ENCODE data around the gene KLRF2. TPM values are rescaled to one million over a fixed set of nuclear protein-coding genes. Genes with fewer than 3 reads are reported as not detected.

KLRF2 gene
- polyA plus RNA-seq, 1 donor from 2014 or later, result not detected

GRCh38 chr12:9906873-9907272, 25.6 kb downstream of the KLRF2 start:
- Mint-ChIP-seq H3K4me3 (no peak overlapping the region), H3K9me3 (peaks cover 9 to 25% (median 20%) of the 10 kb centered on the region in 3 donors), H3K27me3 (no peaks in the 10 kb centered on the region), H3K36me3 (peaks cover 2% of the 10 kb centered on the region), H3K4me1 (no peaks in the 10 kb centered on the region), H3K27ac (peak overlapping the region in 1 of 3 donors; percentile 75)

- H3K9me3 Mint-ChIP-seq, result peaks cover 6 to 20% (median 20%) of the 10 kb centered on the region in 3 donors
- H3K27ac Mint-ChIP-seq, result no peak overlapping the region
- no peaks in the 10 kb centered on the region for H3K27me3 Mint-ChIP-seq
- H3K4me3 Mint-ChIP-seq, result no peak overlapping the region
- peaks cover 2% of the 10 kb centered on the region for H3K36me3 Mint-ChIP-seq
- H3K4me1 Mint-ChIP-seq, result no peaks in the 10 kb centered on the region
Measured at GRCh38 chr12:9907769-9908168, 26.5 kb downstream of the KLRF2 start.

- H3K4me3 Mint-ChIP-seq, result no peak overlapping the region
- no peaks in the 10 kb centered on the region for H3K27me3 Mint-ChIP-seq
- no peaks in the 10 kb centered on the region for H3K4me1 Mint-ChIP-seq
- H3K36me3 Mint-ChIP-seq, result peaks cover 2% of the 10 kb centered on the region
- H3K9me3 Mint-ChIP-seq, result peaks cover 5 to 16% (median 14%) of the 10 kb centered on the region in 3 donors
- no peak overlapping the region for H3K27ac Mint-ChIP-seq
Measured at GRCh38 chr12:9908350-9908749, 27.1 kb downstream of the KLRF2 start.

- Mint-ChIP-seq H3K4me3 (no peak overlapping the region), H3K4me1 (no peaks in the 10 kb centered on the region), H3K36me3 (peaks cover 2% of the 10 kb centered on the region), H3K9me3 (peaks cover 3 to 14% (median 13%) of the 10 kb centered on the region in 3 donors), H3K27ac (no peak overlapping the region), H3K27me3 (peaks cover 4% of the 10 kb centered on the region)
Measured at GRCh38 chr12:9909724-9910123, 28.4 kb downstream of the KLRF2 start.

GRCh38 chr12:9910716-9911421, 29.6 kb downstream of the KLRF2 start:
- Mint-ChIP-seq H3K9me3 (peaks cover 3 to 14% (median 13%) of the 10 kb centered on the region in 3 donors), H3K27me3 (peaks cover 4% of the 10 kb centered on the region), H3K4me1 (no peaks in the 10 kb centered on the region), H3K27ac (no peak overlapping the region), H3K4me3 (no peak overlapping the region), H3K36me3 (peaks cover 2% of the 10 kb centered on the region)

- H3K27me3 Mint-ChIP-seq, result peaks cover 6% of the 10 kb centered on the region
- peaks cover 2% of the 10 kb centered on the region for H3K36me3 Mint-ChIP-seq
- H3K9me3 Mint-ChIP-seq, result peaks cover 3 to 14% (median 13%) of the 10 kb centered on the region in 3 donors
- no peak overlapping the region for H3K27ac Mint-ChIP-seq
- H3K4me1 Mint-ChIP-seq, result no peaks in the 10 kb centered on the region
- H3K4me3 Mint-ChIP-seq, result no peak overlapping the region
Measured at GRCh38 chr12:9911708-9912107, 30.4 kb downstream of the KLRF2 start.

- H3K36me3 Mint-ChIP-seq, result no peaks in the 10 kb centered on the region
- no peak overlapping the region for H3K27ac Mint-ChIP-seq
- no peaks in the 10 kb centered on the region for H3K9me3 Mint-ChIP-seq
- peaks cover 13% of the 10 kb centered on the region for H3K27me3 Mint-ChIP-seq
- peaks cover 0 to 4% (median 0%) of the 10 kb centered on the region in 3 donors for H3K4me1 Mint-ChIP-seq
- no peak overlapping the region for H3K4me3 Mint-ChIP-seq
Measured at GRCh38 chr12:9919443-9919842, 38.2 kb downstream of the KLRF2 start.

- H3K27me3 Mint-ChIP-seq, result peaks cover 12% of the 10 kb centered on the region
- no peaks in the 10 kb centered on the region for H3K36me3 Mint-ChIP-seq
- no peaks in the 10 kb centered on the region for H3K9me3 Mint-ChIP-seq
- H3K4me3 Mint-ChIP-seq, result no peak overlapping the region
- peaks cover 0 to 4% (median 0%) of the 10 kb centered on the region in 3 donors for H3K4me1 Mint-ChIP-seq
- H3K27ac Mint-ChIP-seq, result no peak overlapping the region
Measured at GRCh38 chr12:9920451-9920850, 39.2 kb downstream of the KLRF2 start.

GRCh38 chr12:9922429-9922828, 41.1 kb downstream of the KLRF2 start:
- Mint-ChIP-seq H3K27ac (no peak overlapping the region), H3K4me1 (peaks cover 0 to 4% (median 2%) of the 10 kb centered on the region in 3 donors)

GRCh38 chr12:9925705-9926393, 44.6 kb downstream of the KLRF2 start:
- H3K27ac Mint-ChIP-seq, result no peak overlapping the region
- peak overlapping the region in 2 of 4 donors; percentile 70 to 75 for H3K4me3 Mint-ChIP-seq
- peaks cover 2 to 7% (median 4%) of the 10 kb centered on the region in 3 donors for H3K4me1 Mint-ChIP-seq
- H3K36me3 Mint-ChIP-seq, result no peaks in the 10 kb centered on the region
- peaks cover 4% of the 10 kb centered on the region for H3K27me3 Mint-ChIP-seq
- H3K9me3 Mint-ChIP-seq, result no peaks in the 10 kb centered on the region

More at GRCh38 chr12:9922429-9922828, 41.1 kb downstream of the KLRF2 start:
- H3K27me3 Mint-ChIP-seq, result peaks cover 12% of the 10 kb centered on the region
- H3K9me3 Mint-ChIP-seq, result no peaks in the 10 kb centered on the region
- H3K36me3 Mint-ChIP-seq, result no peaks in the 10 kb centered on the region
- H3K4me3 Mint-ChIP-seq, result no peak overlapping the region

- Mint-ChIP-seq H3K4me3 (no peak overlapping the region), H3K4me1 (peaks cover 2 to 6% (median 4%) of the 10 kb centered on the region in 3 donors), H3K27ac (no peak overlapping the region), H3K36me3 (no peaks in the 10 kb centered on the region), H3K9me3 (no peaks in the 10 kb centered on the region), H3K27me3 (peaks cover 4% of the 10 kb centered on the region)
Measured at GRCh38 chr12:9926876-9927275, 45.6 kb downstream of the KLRF2 start.

- H3K4me3 Mint-ChIP-seq, result no peak overlapping the region
- H3K36me3 Mint-ChIP-seq, result no peaks in the 10 kb centered on the region
- no peaks in the 10 kb centered on the region for H3K9me3 Mint-ChIP-seq
- H3K27ac Mint-ChIP-seq, result no peak overlapping the region
- H3K4me1 Mint-ChIP-seq, result peaks cover 2 to 4% (median 3%) of the 10 kb centered on the region in 3 donors
- H3K27me3 Mint-ChIP-seq, result peaks cover 9% of the 10 kb centered on the region
Measured at GRCh38 chr12:9928607-9929006, 47.3 kb downstream of the KLRF2 start.

- no peak overlapping the region for H3K27ac Mint-ChIP-seq
- H3K9me3 Mint-ChIP-seq, result no peaks in the 10 kb centered on the region
- H3K4me3 Mint-ChIP-seq, result no peak overlapping the region
- H3K4me1 Mint-ChIP-seq, result peaks cover 2 to 4% (median 3%) of the 10 kb centered on the region in 3 donors
- H3K36me3 Mint-ChIP-seq, result no peaks in the 10 kb centered on the region
- H3K27me3 Mint-ChIP-seq, result peaks cover 17% of the 10 kb centered on the region
Measured at GRCh38 chr12:9931245-9931644, 50.0 kb downstream of the KLRF2 start.

- Mint-ChIP-seq H3K27me3 (peaks cover 14% of the 10 kb centered on the region), H3K4me1 (peaks cover 4 to 8% (median 8%) of the 10 kb centered on the region in 3 donors), H3K27ac (no peak within 1 kb of the TSS), H3K36me3 (no peaks in the 10 kb centered on the region), H3K9me3 (no peaks in the 10 kb centered on the region), H3K4me3 (no peak within 1 kb of the TSS)
Measured at GRCh38 chr12:9932270-9932669, 51.0 kb downstream of the KLRF2 start, which contains the start of gene CLEC2A. CLEC2A (minus strand) TSS chr12:9932370; CDS start chr12:9932329, 41 bp downstream.

GRCh38 chr12:9933958-9934357, 52.7 kb downstream of the KLRF2 start:
- no peaks in the 10 kb centered on the region for H3K9me3 Mint-ChIP-seq
- H3K36me3 Mint-ChIP-seq, result no peaks in the 10 kb centered on the region
- no peak overlapping the region for H3K27ac Mint-ChIP-seq
- peaks cover 13% of the 10 kb centered on the region for H3K27me3 Mint-ChIP-seq
- no peak overlapping the region for H3K4me3 Mint-ChIP-seq
- peaks cover 0 to 8% (median 4%) of the 10 kb centered on the region in 3 donors for H3K4me1 Mint-ChIP-seq

All from IgD-negative memory B cell (primary cell).